GM12878 (cell line): ENCODE results near the gene NHSL1. TPM values are rescaled to one million over a fixed set of nuclear protein-coding genes. Genes with fewer than 3 reads are reported as not detected.

Experiments
- ATAC-seq: fragments of 200-7000 bp; cut with Tn5 transposase; 3 replicates; pipeline ENCODE4 v1.9.1; 2020; ENCODE audit warnings: mild to moderate bottlenecking, moderate library complexity
- BruUV-seq: library from RNA; stranded (reverse); fragments of 400-500 nt; replicated peaks from 2 replicates; lab custom pipeline; 2021; lab: Mats Ljungman, UMichigan
- CTCF ChIA-PET: fragments of 300-600 bp; sonication (Branson Sonifier 250); formaldehyde crosslinking; extraction: SDS; loops from one replicate; lab custom pipeline; 2021; ENCODE audit warnings: inconsistent platforms; lab: Yijun Ruan, JAX
- POLR2A ChIA-PET: fragments of 350-600 bp; formaldehyde crosslinking; extraction: SDS; loops from one replicate; lab custom pipeline; 2021; ENCODE audit warnings: inconsistent platforms; lab: Charles Lee
- RAD21 ChIA-PET: fragments of 300-600 bp; sonication (Branson Sonifier 250); formaldehyde crosslinking; loops from one replicate; lab custom pipeline; 2023; ENCODE audit warnings: antibody characterized with exemption; ENCODE audit not compliant: unreplicated experiment; lab: Charles Lee
- SMC1A ChIA-PET: fragments of 300-600 bp; sonication (Branson Sonifier 250); formaldehyde crosslinking; loops from one replicate; lab custom pipeline; 2023; ENCODE audit not compliant: unreplicated experiment, uncharacterized antibody; lab: Charles Lee
- DNase-seq: peaks from one replicate; pipeline ENCODE4 v3.0.0-alpha.2; 2011; ENCODE audit warnings: low read depth, low spot score
- FAIRE-seq: peaks from 3 replicates; lab custom pipeline; 2011; peaks lifted over from hg19 to GRCh38; lab: Jason Lieb, UNC
- H2AFZ ChIP-seq: 2 replicates; pipeline ENCODE4 v1.6.0; 2011; ENCODE audit warnings: low read depth, low read length, control low read depth; ENCODE audit not compliant: control insufficient read depth
- H3K27ac ChIP-seq: 2 replicates; pipeline ENCODE4 v1.5.1; 2011; ENCODE audit warnings: control low read depth; ENCODE audit not compliant: control insufficient read depth, insufficient read depth
- H3K27me3 ChIP-seq, 2 experiments: replicated peaks in 1 of 2; 2 replicates each; pipeline versions ENCODE4 v1.6.0 to v1.6.1; 2011; ENCODE audit warnings: low read length in 1 of 2; ENCODE audit not compliant: control insufficient read depth in 2 of 2, insufficient read depth in 2 of 2
- H3K36me3 ChIP-seq, 2 experiments: 2 replicates each; pipeline ENCODE4 v1.5.1; 2011; ENCODE audit warnings: low read length in 1 of 2; ENCODE audit not compliant: control insufficient read depth in 2 of 2, insufficient read depth in 2 of 2
- H3K4me1 ChIP-seq: 2 replicates; pipeline ENCODE4 v1.6.1; 2011; ENCODE audit warnings: mild to moderate bottlenecking, low read length, moderate library complexity, mixed read lengths; ENCODE audit not compliant: control insufficient read depth, insufficient read depth
- H3K4me2 ChIP-seq: 2 replicates; pipeline ENCODE4 v1.6.0; 2011; ENCODE audit warnings: control low read depth; ENCODE audit not compliant: control insufficient read depth, insufficient read depth
- H3K4me3 ChIP-seq: fragments of 200-600 bp; sonication (generic); 2 replicates; pipeline ENCODE4 v1.5.1; 2016
- H3K79me2 ChIP-seq: 2 replicates; pipeline ENCODE4 v1.6.0; 2011; ENCODE audit warnings: low read length; ENCODE audit not compliant: control insufficient read depth, insufficient read depth
- H3K9ac ChIP-seq: 2 replicates; pipeline ENCODE4 v1.8.0; 2011; ENCODE audit warnings: low read length, control low read depth, mixed read lengths; ENCODE audit not compliant: control insufficient read depth, insufficient read depth
- H3K9me3 ChIP-seq: replicated peaks from 3 replicates; pipeline ENCODE4 v1.5.1; 2011; ENCODE audit warnings: mild to moderate bottlenecking, low read length; ENCODE audit not compliant: control insufficient read depth, insufficient read depth
- H4K20me1 ChIP-seq: 2 replicates; pipeline ENCODE4 v1.6.0; 2011; ENCODE audit not compliant: control insufficient read depth, insufficient read depth
- CBFB ChIP-seq: IDR thresholded peaks from 2 replicates; pipeline ENCODE4 v1.6.1; 2016; ENCODE audit warnings: antibody characterized with exemption, low read depth
- FOXM1 ChIP-seq: IDR thresholded peaks from 2 replicates; pipeline ENCODE4 v1.6.1; 2012; ENCODE audit warnings: low read depth, mild to moderate bottlenecking, inconsistent platforms, low read length, moderate library complexity
- PAX5 ChIP-seq: IDR thresholded peaks from 2 replicates; pipeline ENCODE4 v1.6.1; 2011; ENCODE audit warnings: low read depth, low read length, borderline replicate concordance
- RCOR1 ChIP-seq: conservative IDR thresholded peaks from 2 replicates; pipeline ENCODE4 v1.6.1; 2012; ENCODE audit warnings: low read depth, low read length, improper control_type of control experiment
- SIN3A ChIP-seq: IDR thresholded peaks from 2 replicates; pipeline ENCODE4 v1.6.1; 2012; ENCODE audit warnings: low read depth, low read length, improper control_type of control experiment
- SP1 ChIP-seq: IDR thresholded peaks from one replicate; pipeline ENCODE4 v1.6.1; 2011; ENCODE audit warnings: low read depth, low read length
- STAT1 ChIP-seq: fragments of 450-650 bp; conservative IDR thresholded peaks from 2 replicates; pipeline ENCODE4 v1.6.1; 2014; ENCODE audit warnings: antibody characterized with exemption, mild to moderate bottlenecking
- SUPT20H ChIP-seq: IDR thresholded peaks from 2 replicates; pipeline ENCODE4 v1.6.1; 2011; ENCODE audit warnings: low read depth, mild to moderate bottlenecking, low read length, moderate library complexity, borderline replicate concordance; ENCODE audit not compliant: control insufficient read depth
- SUZ12 ChIP-seq: fragments of 200-600 bp; sonication (generic); IDR thresholded peaks from one replicate; pipeline ENCODE4 v1.6.1; 2018; ENCODE audit warnings: antibody characterized with exemption, mild to moderate bottlenecking; ENCODE audit not compliant: unreplicated experiment
- TCF7 ChIP-seq: IDR thresholded peaks from 2 replicates; pipeline ENCODE4 v1.6.1; 2014; ENCODE audit warnings: antibody characterized with exemption, borderline replicate concordance
- ZNF384 ChIP-seq: IDR thresholded peaks from 2 replicates; pipeline ENCODE4 v1.6.1; 2012; ENCODE audit warnings: low read depth, mild to moderate bottlenecking, low read length, improper control_type of control experiment, borderline replicate concordance
- WGBS: methylation state at CpG from one replicate; pipeline ENCODE4 v1.1.6; 2016; ENCODE audit warnings: low lambda C conversion rate; ENCODE audit not compliant: insufficient replicate concordance, insufficient coverage; ENCODE audit errors: missing lambda C conversion rate; 5-methylcytosine and 5-hydroxymethylcytosine counted together
- in situ Hi-C: fragments of 300-500 bp; cut with MboI; formaldehyde crosslinking; loops from 9 replicates; pipeline ENCODE4 v1.14.3; 2018; ENCODE audit warnings: mixed read lengths
- intact Hi-C: fragments of 100-400 bp; cut with micrococcal nuclease; formaldehyde crosslinking; loops from one replicate; pipeline ENCODE4 v1.14.2; 2022; ENCODE audit not compliant: unreplicated experiment
- polyA plus RNA-seq, 11 experiments: library from polyadenylated mRNA; depleted of rRNA in 4 of 11; unstranded in 6 of 11; stranded (reverse) in 5 of 11; fragments of >200 nt; fragmentation: Nextera tagmentation in 4 of 11; fragmentation: Illumina TruSeq in 1 of 11; extraction: Ambion mirVana in 4 of 11; extraction: Trizol in 1 of 11; gene quantifications; 1 replicate in 1 of 11; 2 replicates in 10 of 11; pipeline versions ENCODE4 v1.2.1 to v1.2.3, GENCODE V29; 2011 to 2016; ENCODE audit warnings: inconsistent platforms in 2 of 11, missing spikeins in 2 of 11, low read depth in 1 of 11
- total RNA-seq, 4 experiments: library from RNA; depleted of rRNA in 3 of 4; stranded (reverse); fragments of >200 nt in 3 of 4; fragmentation: Illumina TruSeq in 1 of 4; extraction: Trizol in 1 of 4; gene quantifications; 2 replicates each; pipeline versions ENCODE4 v1.2.1 to v1.2.3, GENCODE V29; 2013 to 2021
- TF ChIP-seq, protein P1 (sequence below): fragments of 150-350 bp; IDR thresholded peaks from 2 replicates; pipeline ENCODE4 v1.6.1; 2016; ENCODE audit warnings: low read depth, low read length
- TF ChIP-seq, protein P2 (sequence below): IDR thresholded peaks from 2 replicates; pipeline ENCODE4 v1.6.1; 2011; ENCODE audit warnings: borderline replicate concordance, low read depth, mild to moderate bottlenecking, moderate library complexity, low read length; ENCODE audit not compliant: insufficient read depth, poor library complexity, severe bottlenecking
- TF ChIP-seq, protein P3 (sequence below): IDR thresholded peaks from 2 replicates; pipeline ENCODE4 v1.6.1; 2011; ENCODE audit warnings: low read depth, low read length, improper control_type of control experiment, borderline replicate concordance

Gene NHSL1
- total and polyA plus RNA-seq, 10 of the 15 experiments (the other 5 are each of a cell fraction or from before 2014, with no cell fraction given): 0.26 to 14.1 (median 0.90) TPM

GRCh38 chr6:138434925-138435324 is 64.4 kb downstream of the NHSL1 start:
- no peaks in the 10 kb centered on the region for H3K9me3 ChIP-seq
- in situ Hi-C loops: loop anchor here (5.0 kb wide), 2 partner anchors 77 to 327 kb away; no protein-coding TSS in a partner anchor
- H3K4me3 ChIP-seq: no peak overlapping the region
- ATAC-seq (no peak), FAIRE-seq (no peak), DNase-seq (no peak)
- intact Hi-C loops: no loop called here
- H2AFZ ChIP-seq: no peak overlapping the region
- WGBS: 22% methylated on average over 4 of the region's 4 CpGs
- no peak overlapping the region for H3K4me2 ChIP-seq
- BruUV-seq: no TSS peak
- no peaks in the 10 kb centered on the region for H4K20me1 ChIP-seq
- no peaks in the 10 kb centered on the region for H3K79me2 ChIP-seq
- no peaks in the 10 kb centered on the region for H3K4me1 ChIP-seq
- TF ChIP-seq CBFB: no peak
- TF ChIP-seq, protein P1, sequence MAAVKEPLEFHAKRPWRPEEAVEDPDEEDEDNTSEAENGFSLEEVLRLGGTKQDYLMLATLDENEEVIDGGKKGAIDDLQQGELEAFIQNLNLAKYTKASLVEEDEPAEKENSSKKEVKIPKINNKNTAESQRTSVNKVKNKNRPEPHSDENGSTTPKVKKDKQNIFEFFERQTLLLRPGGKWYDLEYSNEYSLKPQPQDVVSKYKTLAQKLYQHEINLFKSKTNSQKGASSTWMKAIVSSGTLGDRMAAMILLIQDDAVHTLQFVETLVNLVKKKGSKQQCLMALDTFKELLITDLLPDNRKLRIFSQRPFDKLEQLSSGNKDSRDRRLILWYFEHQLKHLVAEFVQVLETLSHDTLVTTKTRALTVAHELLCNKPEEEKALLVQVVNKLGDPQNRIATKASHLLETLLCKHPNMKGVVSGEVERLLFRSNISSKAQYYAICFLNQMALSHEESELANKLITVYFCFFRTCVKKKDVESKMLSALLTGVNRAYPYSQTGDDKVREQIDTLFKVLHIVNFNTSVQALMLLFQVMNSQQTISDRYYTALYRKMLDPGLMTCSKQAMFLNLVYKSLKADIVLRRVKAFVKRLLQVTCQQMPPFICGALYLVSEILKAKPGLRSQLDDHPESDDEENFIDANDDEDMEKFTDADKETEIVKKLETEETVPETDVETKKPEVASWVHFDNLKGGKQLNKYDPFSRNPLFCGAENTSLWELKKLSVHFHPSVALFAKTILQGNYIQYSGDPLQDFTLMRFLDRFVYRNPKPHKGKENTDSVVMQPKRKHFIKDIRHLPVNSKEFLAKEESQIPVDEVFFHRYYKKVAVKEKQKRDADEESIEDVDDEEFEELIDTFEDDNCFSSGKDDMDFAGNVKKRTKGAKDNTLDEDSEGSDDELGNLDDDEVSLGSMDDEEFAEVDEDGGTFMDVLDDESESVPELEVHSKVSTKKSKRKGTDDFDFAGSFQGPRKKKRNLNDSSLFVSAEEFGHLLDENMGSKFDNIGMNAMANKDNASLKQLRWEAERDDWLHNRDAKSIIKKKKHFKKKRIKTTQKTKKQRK: no peak
- no peak for TF ChIP-seq PAX5
- no peak for TF ChIP-seq ZNF384
- TF ChIP-seq SUZ12: no peak
- TF ChIP-seq SIN3A: no peak
- TF ChIP-seq, protein P2, sequence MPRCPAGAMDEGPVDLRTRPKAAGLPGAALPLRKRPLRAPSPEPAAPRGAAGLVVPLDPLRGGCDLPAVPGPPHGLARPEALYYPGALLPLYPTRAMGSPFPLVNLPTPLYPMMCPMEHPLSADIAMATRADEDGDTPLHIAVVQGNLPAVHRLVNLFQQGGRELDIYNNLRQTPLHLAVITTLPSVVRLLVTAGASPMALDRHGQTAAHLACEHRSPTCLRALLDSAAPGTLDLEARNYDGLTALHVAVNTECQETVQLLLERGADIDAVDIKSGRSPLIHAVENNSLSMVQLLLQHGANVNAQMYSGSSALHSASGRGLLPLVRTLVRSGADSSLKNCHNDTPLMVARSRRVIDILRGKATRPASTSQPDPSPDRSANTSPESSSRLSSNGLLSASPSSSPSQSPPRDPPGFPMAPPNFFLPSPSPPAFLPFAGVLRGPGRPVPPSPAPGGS: no peak
- no peak for TF ChIP-seq TCF7
- no peak for TF ChIP-seq SUPT20H
- TF ChIP-seq STAT1: no peak
- no peak for TF ChIP-seq RCOR1
- TF ChIP-seq FOXM1: no peak
- TF ChIP-seq, protein P3, sequence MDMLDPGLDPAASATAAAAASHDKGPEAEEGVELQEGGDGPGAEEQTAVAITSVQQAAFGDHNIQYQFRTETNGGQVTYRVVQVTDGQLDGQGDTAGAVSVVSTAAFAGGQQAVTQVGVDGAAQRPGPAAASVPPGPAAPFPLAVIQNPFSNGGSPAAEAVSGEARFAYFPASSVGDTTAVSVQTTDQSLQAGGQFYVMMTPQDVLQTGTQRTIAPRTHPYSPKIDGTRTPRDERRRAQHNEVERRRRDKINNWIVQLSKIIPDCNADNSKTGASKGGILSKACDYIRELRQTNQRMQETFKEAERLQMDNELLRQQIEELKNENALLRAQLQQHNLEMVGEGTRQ: no peak
- TF ChIP-seq SP1: no peak
- TF ChIP-seq, all 136 proteins: peak for 0
- Histone ChIP-seq H3K9ac (no peak overlapping the region), H3K27me3 (no peaks in the 10 kb centered on the region), H3K27ac (no peak overlapping the region), H3K36me3 (peaks cover 0 to 9% of the 10 kb centered on the region in 2 experiments; a peak in 2 of 4 replicates)
- ChIA-PET CTCF (interaction anchor here (0.6 to 17.0 kb wide), 6 partner anchors 13 to 331 kb away, joined by 3 to 387 read pairs (median 4); no protein-coding TSS in a partner anchor), POLR2A (interaction anchor here (0.6 kb wide), 4 partner anchors 23 to 636 kb away, joined by 3 to 5 read pairs (median 3); no protein-coding TSS in a partner anchor), RAD21 (interaction anchor here (0.9 to 4.7 kb wide), 3 partner anchors 13 to 73 kb away, joined by 3 to 42 read pairs (median 5); no protein-coding TSS in a partner anchor), SMC1A (interaction anchor here (0.7 to 3.2 kb wide), 9 partner anchors 10 to 157 kb away, joined by 3 to 34 read pairs (median 7); no protein-coding TSS in a partner anchor)
